ENCODE data around the gene GRIA2.

GRIA2 gene

DNA sequence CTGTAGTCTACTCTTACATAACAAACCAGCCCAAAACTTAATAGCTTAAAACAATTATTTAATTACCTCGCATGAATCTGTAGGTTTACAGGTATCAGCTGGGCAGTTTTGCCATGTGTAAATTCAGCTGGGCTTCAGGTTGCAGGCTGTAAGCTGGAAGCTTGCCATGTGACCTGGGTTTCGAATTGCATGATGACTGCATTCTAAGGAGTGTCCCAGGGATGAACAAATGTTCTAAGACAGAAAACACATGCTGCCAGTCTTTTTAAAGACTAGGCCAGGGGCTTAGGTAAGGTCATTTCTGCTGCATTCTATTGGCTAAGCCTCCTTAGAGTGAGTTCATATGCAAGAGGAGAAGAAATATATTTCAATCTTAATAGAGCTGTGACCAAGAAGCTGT is 44.8 kb downstream of the GRIA2 start:
- FAIRE-seq = no peak

DNA sequence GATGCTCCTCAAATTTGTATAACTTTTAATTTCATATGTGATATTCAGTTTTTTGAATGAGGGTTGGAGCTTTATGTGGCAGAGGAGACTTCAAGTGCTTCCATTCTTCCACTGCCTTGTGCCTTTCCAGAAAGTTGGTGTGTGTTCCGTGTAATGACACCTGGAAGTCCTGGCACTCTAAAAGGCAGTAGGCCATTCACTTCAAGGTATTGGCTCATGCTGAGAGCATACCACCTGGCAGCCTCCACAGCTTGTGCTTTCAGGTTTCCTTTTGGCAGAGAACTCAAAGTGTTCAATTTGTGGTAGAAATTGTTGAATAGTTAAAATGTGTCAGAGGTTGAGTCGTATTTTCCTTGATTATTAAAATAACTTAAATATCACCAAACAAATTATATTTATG is 49.6 kb downstream of the GRIA2 start:
- FAIRE-seq = no peak

DNA sequence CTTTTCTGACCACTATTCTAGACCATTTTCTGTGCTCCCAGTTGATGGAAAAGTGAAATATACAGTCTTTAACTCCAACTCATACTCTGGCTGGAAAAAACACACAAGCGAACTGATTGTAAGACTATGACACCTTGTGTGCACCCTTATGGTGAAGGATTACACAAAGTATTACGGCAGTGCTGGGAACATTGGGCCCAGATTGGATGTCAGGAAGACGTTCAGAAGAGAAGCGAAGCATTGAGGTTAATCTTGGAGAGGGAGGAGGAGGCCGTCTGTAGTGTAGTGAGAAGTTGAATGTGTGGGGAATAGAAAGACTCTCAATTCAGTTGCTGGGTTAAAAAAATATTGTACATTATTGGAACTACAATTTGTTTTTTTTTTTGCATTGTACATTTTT is 50.0 kb downstream of the GRIA2 start:
- FAIRE-seq = no peak

DNA sequence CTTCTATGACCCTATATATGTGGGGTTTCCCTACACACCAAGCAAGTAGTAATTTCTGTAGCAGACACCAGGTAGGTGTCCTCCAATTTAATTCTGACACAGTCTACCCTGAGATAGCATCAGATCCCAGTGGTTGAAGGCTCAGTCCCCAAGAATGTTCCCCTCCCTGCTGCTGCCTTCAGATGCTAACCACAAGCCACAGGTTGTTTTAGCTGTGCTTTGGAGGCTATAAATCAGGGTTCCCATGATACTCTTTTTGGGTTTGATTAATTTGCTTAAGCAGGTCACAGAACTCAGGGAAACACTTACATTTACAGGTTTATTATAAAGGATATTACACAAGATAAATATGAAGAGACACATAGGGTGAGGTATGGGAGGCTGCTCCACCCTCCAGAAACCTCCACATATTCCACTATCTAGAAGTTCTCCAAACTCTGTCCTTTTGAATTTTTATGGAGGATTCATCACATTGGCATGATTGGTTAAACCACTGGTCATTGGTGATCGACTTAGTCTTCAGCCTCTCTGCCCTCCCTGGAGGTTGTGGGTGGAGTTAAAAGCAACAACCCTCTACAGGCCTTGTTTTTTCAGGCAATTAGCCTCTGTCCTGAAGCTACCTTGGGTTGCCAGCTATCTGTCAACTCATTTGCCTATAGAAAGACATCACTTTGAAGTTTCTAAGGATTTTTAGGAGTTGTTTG is 50.8 kb downstream of the GRIA2 start:
- FAIRE-seq = no peak

DNA sequence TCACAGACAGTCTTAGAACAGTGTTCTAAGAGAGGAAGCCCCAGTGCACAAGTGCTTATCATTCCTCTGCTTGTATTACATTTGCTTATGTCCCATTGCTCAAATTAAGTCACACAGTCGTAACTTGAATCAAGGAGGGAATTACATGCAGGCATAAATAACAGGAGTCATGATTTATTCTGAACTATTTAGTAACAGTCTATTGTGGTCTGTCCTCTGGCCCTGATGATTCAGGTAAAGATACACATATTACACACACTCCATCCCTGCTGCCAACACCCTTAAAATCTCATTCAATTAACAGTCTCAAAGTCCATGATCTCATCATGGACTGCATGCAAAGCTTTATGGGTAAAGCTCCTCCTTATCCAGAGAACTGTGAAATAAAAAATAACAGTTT is 60.1 kb downstream of the GRIA2 start:
- FAIRE-seq = peak; percentile 72

DNA sequence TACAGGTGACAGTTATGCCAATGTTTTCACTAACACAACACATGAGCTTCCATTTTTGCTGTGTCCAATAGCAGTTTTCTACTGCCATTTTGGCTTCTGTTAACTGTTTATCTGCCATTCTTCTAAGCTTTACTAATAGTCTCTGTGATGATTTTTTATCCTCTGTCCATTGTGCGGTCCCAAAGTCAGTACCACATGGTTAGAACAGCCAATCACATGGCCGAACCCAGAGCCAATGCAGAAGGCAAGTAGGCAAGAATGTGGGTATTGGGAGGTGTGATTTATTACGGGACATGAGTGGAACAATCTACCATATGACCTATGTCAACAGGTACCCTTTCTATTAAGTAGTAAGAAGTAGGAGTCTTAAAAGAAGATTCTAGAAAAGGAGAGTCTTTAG is 61.5 kb downstream of the GRIA2 start:
- no peak for FAIRE-seq

DNA sequence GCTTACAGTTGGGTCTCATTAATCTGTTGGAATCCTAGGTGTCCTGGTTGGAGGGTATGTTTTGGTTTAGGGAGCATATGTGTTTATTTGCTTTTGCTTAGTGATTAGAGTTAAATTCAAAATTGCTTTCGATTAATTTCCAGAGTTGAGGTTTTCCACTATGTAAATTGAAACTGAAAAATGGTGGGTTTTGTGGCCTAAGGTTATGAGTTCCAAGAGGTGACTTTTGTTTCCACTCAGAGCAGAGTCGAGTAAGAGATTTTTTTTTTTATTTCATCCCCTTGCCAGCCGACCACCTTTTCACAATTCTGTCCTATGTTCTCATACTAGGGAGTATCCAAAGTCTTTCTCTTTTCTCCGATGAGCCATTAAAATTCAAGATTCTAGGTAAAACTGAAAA is 66.9 kb downstream of the GRIA2 start:
- FAIRE-seq = no peak

DNA sequence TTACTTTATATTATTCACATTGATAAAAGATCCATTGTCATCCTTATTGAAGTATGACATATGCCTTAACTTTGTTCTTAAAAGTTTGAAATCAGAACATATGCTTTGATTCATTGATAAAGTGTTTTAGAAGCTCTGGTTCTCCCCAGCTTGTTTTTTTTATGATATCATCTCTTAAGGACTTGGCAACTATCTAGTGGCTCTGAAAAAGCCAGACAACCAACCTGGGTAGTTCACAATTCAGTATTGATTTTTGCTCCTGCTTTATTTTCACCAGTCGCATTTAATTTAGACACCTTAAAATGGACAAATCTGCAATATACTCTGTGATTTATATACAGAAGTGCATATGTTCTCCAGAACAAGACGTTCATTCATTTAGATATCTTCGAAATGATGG is 70.1 kb downstream of the GRIA2 start:
- FAIRE-seq = peak; percentile 38

DNA sequence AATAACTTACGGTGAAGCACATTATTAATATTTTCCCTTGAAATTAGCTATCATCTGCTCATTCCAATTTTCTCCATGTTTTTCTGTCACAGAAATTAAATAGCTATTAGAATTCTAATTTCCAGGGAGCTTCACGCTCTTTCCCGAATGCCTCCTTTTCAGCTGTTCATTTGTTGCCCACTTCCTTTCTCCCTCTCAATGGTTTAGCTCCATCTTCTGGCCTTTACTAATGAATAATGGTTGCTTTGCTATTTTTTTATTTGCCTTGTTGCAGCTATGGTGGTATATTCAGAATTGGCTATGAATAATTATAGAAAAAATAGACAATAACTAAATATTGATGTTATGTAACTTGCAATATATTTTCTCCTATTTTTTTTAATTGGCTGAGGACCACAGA is 70.5 kb downstream of the GRIA2 start:
- FAIRE-seq = peak; percentile 38

DNA sequence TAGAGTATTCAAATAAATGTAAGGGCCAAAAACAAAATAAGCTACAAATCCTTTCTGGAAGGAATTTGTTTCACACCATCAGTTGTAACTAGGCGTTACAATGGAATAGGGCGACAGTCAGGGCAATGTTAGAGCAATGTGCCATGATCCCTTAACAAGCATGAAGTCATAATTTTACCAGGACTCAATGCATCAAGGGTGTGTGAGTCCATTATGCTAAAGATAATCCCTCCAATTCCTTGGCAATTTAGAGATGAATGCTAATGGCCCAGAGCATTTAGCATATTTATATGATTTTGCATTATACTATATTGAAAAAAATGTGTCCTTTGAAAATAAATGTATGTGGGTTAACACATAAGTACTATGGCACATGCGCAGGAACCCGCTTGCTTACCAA is 73.1 kb downstream of the GRIA2 start:
- no peak for FAIRE-seq

DNA sequence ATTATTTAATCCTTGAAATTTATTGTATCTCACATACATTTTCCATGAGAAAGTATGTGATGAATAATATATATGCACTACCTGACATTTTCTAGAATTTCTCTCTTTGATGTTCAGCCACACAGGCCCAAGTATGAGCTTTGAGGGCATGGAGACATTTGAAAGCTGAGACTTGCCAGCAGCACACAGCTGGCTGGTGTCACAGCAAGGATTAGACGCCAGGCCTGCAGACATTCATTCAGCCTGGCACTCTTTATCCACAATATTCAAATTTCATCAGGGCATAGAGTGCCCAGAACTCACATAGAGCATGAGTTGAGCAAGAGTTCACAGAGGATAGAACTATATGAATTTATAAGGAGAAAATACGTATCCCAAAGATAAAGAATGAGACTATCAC is 74.0 kb downstream of the GRIA2 start:
- no peak for FAIRE-seq

DNA sequence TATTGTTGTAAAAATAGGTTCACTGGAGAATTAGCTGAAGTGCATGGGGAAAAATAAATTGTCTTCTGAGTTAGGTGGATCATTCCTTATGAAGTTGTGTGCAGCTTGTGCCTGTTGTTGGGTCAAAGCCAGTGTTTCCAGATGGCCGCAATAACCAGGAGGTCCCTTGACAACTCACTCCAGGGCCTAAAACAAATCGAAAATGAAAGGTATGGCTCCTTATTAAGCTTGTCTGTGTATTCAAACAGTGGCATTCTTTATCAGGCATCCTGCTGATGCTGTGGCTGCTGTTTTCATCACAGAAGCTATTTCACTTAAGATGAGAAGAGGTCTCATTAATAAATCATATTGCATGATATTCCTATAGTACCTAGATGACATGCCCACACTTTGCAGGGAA is 80.2 kb downstream of the GRIA2 start:
- FAIRE-seq = peak; percentile 38

DNA sequence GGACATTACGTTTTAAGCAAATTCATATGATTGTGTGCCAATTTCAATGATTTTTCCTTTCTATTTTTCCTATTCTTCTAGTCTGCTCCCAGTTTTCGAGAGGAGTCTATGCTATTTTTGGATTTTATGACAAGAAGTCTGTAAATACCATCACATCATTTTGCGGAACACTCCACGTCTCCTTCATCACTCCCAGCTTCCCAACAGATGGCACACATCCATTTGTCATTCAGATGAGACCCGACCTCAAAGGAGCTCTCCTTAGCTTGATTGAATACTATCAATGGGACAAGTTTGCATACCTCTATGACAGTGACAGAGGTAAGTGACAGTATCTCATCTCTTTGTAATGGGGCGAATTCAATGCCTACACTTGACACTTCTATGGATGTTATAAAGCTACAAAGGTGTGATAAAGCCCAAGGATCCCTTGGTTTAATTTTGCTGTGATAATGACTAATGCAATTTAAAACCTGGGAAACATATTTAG is 83.0 kb downstream of the GRIA2 start:
- no peak for FAIRE-seq

DNA sequence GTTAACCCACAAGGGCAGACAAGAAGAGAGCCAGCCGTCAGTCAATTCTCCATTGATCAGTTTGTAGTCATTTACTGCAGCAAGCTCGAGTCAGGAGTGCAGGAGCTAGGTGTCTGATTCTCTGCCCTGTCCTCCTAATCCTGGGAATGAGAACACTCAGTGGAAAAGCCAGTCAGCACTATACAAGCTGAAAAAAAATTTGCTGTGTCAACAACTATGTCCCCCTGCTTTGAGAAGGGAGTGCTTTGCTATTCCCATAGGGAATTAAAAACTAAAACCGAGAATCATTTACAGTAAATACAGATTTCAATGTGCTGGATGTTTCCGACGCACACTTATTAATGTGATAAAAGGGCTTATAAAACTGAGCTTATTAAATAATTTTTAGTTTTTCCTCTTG is 84.2 kb downstream of the GRIA2 start:
- no peak for FAIRE-seq

DNA sequence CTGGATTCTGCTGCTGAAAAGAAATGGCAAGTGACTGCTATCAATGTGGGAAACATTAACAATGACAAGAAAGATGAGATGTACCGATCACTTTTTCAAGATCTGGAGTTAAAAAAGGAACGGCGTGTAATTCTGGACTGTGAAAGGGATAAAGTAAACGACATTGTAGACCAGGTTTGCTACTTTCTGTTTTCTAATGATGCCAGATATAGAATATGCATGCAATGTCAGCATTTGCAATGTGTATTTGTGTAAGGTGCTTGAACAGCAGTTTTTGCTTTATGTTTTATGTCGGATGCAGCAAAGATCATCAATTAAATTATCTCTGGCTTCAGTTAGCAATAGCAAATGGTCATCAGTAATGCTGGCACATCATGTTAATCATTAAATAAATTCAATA is 92.2 kb downstream of the GRIA2 start:
- FAIRE-seq = no peak

DNA sequence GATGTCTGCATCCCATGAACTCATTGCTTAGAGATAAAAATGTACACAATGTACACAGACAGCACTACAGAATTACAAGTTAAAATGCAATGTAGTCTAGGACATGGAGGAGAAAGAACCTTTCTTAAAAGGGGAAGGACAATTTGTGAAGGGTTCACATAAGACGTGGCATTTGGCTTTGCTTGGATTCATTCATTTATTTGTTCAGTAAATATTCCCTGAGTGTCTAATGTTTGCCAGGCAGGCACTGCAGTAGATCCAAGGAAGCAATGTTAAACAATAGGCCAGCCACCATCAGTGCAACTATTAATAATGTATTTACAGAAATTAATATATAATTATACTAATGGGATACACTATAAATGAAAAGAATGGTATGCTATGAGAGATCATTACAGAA is 94.4 kb downstream of the GRIA2 start:
- peak; percentile 78 for FAIRE-seq

DNA sequence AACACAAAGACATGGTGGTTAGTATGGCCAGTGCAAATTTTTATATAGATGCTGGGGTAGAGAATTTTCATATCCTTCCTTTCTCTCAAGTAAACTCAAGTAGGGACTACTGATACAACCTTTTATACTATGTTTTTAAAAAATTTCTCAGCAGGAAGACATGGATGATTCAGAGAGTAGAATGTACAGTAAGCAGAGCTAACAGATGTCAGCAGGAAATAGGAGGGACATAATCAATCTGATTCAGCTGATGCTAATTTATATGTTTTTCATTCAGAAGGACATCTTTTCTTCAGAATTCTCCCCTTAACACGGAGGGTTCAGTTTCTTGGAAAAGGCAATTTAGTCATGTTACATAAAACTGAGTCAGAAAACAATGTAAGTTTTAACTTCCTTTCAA is 95.4 kb downstream of the GRIA2 start:
- FAIRE-seq = peak; percentile 49

DNA sequence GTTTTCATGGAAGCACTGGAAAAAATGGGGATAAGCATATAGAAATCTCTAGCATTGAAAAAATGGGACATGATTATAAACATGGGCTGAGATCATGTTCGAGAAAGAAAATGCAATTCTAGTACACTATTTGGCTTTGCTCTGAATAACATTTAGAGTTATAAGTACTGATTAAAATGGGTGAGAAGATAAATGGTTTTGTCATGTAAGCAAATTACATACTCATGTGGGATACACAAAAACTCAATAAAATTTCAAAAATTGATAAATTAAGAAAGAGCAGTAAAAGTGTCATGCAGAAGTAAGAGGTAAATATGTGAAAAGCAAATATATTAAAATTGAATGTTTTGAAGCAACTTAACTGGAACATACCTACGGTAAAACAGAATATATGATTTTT is 99.6 kb downstream of the GRIA2 start:
- FAIRE-seq = peak; percentile 69

DNA sequence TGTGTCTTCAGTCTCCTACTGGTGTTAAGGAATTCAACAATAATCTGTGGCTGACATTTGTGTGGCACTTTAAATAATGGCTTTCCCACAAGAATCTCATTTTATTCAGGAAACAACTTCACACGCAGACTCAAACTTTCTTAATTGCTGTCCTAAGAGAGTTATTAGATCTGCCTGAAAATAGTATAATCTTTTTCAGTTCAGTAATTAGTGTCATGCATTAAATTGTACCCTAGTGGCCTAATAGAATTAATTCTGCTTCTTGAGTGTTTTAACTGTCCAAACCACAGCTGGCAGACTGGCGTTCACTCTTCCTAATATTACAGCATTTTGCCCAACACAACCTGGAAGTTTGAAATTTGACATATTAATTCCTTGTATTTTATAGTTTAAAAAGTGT is 107.1 kb downstream of the GRIA2 start:
- no peak for FAIRE-seq

DNA sequence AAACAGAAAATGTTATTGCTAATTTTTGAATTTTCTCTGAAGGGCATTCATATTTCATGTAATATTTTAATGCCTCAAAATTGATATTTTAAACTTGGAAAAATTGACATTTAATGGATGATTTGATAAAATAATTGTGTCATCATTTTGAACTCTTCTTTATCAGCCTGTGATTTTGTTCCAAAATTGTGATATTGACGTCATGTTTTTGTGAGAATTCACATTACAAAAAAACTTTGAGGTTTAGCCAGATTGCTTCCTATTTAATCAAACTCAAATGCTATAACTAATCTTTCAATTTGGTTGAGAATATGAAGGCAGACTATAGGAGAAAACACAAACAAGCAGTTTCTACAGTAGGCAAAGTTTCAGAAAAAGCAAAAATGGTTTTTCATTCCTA is 137.4 kb downstream of the GRIA2 start:
- no peak for FAIRE-seq

DNA sequence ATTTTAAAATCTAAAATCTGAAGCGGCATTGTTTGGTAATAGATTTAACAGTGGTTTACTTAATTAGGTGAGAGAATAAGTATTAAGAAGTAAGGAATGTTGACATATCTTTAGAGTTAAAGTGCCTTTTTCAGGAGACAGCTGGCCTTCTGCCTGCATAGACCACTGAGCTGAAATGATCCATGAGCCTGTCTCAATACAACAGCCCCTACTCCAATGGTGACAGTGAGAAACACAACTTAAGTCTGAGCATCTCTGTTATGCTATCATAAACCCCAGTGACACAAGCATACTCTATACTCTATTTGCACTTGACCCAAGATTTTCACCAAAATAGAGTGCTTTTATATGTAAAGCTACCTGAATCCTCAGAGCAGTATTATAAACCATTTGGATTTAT is 137.9 kb downstream of the GRIA2 start:
- no peak for FAIRE-seq

DNA sequence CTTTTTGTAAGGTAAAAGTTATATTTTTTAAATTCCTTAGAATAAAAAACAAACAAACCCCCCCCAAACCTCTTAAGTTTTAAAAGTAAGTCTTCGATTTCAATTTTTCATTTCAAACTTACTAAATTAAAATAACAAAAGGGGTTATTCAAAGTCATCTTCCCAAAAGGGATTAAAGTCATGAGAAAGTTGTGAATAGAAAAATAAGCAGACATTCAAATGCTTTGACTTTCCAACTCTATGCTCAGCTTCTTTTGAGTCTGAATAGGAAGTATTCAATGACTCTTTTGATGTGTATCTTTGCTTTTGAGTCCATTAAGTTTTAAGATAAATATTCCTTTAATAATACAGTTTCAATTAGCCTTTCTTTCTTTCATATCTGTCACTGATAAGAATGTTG is 138.3 kb downstream of the GRIA2 start:
- peak; percentile 36 for FAIRE-seq

DNA sequence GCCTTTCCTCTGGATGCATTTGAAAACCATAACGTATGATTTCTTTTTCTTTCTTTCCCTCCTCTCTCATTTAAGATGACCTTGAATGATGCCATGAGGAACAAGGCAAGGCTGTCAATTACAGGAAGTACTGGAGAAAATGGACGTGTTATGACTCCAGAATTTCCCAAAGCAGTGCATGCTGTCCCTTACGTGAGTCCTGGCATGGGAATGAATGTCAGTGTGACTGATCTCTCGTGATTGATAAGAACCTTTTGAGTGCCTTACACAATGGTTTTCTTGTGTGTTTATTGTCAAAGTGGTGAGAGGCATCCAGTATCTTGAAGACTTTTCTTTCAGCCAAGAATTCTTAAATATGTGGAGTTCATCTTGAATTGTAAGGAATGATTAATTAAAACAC is 142.8 kb downstream of the GRIA2 start:
- FAIRE-seq = no peak

DNA sequence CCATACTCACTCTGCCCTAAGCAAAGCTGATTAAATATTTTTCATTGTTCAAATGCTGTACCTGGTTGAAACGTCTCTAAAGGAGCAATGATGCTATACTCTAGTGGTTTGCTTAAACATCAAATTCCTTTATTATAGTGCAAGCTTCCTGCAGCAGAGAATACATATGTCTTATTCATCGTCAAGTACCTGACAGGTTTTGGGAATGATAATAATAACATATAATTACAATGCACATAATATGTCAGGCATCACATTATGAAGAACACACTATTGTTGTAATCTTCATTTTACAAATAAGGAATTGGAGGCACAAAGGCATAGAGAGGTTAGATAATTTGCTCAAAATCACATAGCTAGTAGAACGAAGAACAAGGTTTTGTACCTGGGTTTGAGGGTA is 151.6 kb downstream of the GRIA2 start:
- no peak for FAIRE-seq

DNA sequence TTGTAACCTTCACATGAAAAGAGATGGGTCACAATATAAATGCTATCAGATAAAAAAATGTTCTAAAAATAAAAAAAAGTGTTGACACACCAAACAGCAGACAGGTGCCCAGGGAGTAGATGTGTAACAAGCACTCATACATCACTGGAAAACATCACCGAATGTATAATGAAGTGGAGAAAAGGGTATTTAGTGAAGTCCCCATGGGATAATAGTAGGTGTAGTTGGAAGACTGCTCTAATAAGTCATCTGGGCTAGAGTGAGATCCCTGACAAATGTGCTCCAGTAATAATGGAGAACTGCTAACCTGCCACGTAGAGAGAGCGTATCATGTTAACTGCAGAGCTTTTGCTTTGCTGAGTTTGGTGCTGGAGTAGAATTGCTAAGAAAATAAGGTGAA is 152.0 kb downstream of the GRIA2 start:
- no peak for FAIRE-seq

DNA sequence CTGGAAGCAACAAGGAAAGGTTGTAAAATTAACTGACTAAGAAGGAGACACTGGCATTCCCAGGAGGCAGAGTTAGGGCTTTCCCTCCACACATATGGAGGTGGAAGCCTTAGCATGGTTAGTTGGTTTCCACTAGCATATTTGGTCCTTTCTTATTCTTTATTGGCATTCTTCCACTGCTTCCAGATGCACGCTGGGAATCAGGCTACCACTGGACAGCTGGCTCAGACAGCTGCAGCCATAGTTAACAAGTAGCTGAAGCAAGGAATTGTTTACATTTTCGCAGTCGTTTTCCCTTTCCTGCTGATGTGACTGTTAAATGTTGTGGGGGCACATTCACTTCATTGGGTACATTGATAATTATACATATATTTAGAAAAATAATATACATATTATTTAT is 169.2 kb downstream of the GRIA2 start:
- FAIRE-seq = no peak
